Measurements from ENCODE around the gene DAB1.

DAB1 gene

DNA sequence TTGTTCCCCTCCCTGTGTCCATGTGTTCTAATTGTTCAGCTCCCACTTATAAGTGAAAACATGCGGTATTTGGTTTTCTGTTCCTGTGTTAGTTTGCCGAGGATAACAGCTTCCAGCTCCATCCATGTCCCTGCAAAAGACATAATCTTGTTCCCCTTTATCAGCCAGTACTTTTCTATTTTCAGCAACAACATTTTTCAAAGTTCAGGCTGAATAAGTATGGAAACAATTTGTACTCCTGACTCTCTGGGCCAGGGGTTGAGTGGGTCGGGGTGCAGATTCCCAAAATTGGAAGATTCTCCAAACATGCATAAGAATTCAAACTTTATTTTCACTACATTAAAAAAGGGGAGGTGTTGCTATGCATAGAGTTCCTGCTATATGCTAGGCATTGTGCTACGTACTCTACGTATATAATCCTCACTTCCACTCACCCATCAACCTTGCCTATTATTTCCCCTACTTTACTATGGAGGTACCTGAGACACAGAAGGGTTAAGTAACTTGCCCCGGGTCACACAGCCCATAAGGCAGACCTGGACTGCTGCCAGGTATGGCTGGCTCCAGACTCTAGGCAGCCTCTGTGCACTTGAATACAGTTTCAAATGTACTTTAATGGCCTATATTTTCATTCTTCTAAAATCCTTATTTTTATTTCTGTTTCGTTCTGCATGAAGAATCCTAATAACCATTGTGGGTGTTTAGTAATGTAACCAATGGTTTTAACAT, 341.0 kb downstream of the DAB1 start:
- H3K27ac ChIP-seq: no peak overlapping the region
- no peak for TF ChIP-seq CTCF (conservative IDR thresholded peaks at IDR 0.05; ENCODE audit: low read depth)
- ChIA-PET CTCF (no interaction called here), POLR2A (ENCODE audit: low non-redundant PET) (no interaction called here)
- DNase-seq (ENCODE audit: low spot score): no peak

- CTCF ChIA-PET: interaction anchor here (0.6 kb wide), 1 partner anchor 1387 kb away, joined by 3 read pairs; no protein-coding TSS in a partner anchor
Observed at GRCh38 chr1:57079454-57080157, 344.3 kb downstream of the DAB1 start.

DNA sequence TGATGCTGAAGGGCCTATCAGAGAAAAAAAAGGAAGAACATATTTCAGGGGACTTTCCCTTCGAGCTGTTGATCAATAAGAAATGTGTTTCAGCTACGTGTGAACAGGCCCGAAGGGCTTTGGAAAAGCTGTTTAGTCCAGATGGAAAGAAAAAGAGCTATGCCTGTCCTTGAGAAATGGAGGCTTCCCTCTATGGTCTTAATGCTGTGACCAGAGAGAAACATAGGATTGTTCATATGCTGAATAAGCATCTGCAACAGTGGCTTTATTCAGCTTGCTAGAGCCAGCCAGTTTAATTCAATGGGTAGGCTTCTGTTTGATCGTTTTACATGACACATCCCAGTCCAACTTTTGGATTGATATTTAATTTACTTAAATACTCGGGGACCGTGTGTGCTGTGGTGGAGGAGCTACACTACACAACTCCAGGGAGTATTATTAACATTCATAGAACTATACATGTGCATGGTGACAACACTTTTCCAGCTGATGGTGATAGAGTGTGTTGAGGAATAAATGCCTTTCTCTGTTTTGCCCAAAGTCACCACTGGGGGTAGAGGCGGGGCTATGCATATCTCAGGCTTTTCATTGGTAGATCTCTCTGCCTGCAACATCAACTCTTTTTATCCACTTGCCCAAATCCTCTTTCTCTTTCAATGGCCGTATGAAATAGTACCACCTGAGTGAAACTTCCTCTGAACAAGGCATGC, 351.3 kb downstream of the DAB1 start:
- H3K27ac ChIP-seq: no peak overlapping the region
- POLR2A ChIA-PET (ENCODE audit: low non-redundant PET): no interaction called here
- CTCF ChIA-PET: no interaction called here
- TF ChIP-seq CTCF (conservative IDR thresholded peaks at IDR 0.05; ENCODE audit: low read depth): no peak
- DNase-seq (ENCODE audit: low spot score): no peak

More at GRCh38 chr1:57079454-57080157, 344.3 kb downstream of the DAB1 start:
- H3K27ac ChIP-seq: no peak overlapping the region
- peak; percentile 14; the same call in 1 of the 2 replicates for TF ChIP-seq CTCF (conservative IDR thresholded peaks at IDR 0.05; ENCODE audit: low read depth)
- POLR2A ChIA-PET (ENCODE audit: low non-redundant PET): no interaction called here
- no peak for DNase-seq (ENCODE audit: low spot score)

- ChIA-PET CTCF (interaction anchor here (0.7 kb wide), 1 partner anchor 789 kb away, joined by 3 read pairs; no protein-coding TSS in a partner anchor), POLR2A (ENCODE audit: low non-redundant PET) (no interaction called here)
- no peak for DNase-seq (ENCODE audit: low spot score)
Observed at GRCh38 chr1:57067863-57068262, 356.0 kb downstream of the DAB1 start.

DNA sequence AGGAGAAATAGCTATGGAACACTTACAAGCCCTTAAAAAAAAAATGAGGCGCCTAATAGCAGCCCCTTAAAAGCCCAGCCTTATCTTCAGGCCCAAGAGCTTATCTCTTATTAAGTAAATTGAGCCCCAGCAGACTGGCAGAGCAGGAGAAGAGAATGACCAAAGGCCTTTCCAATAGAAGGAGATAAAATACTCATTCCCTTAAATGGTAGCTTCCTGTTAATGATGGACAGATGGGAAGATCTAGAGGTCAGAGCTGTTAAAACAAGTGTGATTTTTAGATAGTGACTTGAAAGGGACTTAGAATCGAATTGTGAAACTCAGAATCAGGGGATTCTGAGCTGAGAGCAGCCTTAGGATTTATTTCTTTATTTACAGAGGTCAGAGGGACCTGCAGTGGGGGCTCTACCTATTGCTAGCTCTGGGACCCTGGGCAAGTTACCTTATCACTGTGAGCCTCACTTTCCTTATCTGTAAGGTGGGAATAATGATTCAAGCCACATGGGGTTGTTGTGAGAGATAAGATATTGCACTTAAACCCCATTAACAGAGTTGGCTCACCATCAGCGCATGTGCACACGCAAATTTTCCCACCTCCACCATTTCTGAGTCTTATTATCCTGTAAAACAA, 356.8 kb downstream of the DAB1 start:
- no peak for TF ChIP-seq CTCF (conservative IDR thresholded peaks at IDR 0.05; ENCODE audit: low read depth)
- H3K27ac ChIP-seq: no peak overlapping the region
- CTCF ChIA-PET: no interaction called here
- POLR2A ChIA-PET (ENCODE audit: low non-redundant PET): no interaction called here
- DNase-seq (ENCODE audit: low spot score): no peak

More at GRCh38 chr1:57067863-57068262, 356.0 kb downstream of the DAB1 start:
- no peak for TF ChIP-seq CTCF (conservative IDR thresholded peaks at IDR 0.05; ENCODE audit: low read depth)
- no peak overlapping the region for H3K27ac ChIP-seq

DNA sequence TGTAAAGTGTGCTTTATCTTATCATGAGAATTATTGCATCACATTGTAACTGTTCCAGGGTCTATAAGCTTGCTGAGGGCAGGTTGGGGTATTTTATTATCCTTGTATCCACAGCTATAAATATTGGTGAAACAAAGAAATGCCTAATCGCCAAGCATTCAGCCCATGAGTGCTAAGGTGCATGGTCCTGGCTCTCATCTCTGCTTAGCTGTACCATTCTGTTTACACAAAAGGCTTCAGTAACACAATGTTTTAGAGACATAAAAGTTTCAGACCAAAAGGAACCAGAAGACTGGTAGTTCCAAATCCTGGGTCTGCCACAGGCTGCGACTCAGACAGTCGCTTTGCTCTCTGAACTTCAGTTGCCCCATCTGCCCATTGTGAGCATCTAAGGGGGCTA, 358.4 kb downstream of the DAB1 start:
- POLR2A ChIA-PET (ENCODE audit: low non-redundant PET): no interaction called here
- no peak for DNase-seq (ENCODE audit: low spot score)
- no peak overlapping the region for H3K27ac ChIP-seq
- CTCF ChIA-PET: no interaction called here
- TF ChIP-seq CTCF (conservative IDR thresholded peaks at IDR 0.05; ENCODE audit: low read depth): no peak
